Lung microvascular endothelial cell (primary cell): ENCODE measurements around the gene HTT. TPM values are rescaled to one million over a fixed set of nuclear protein-coding genes. Genes with fewer than 3 reads are reported as not detected.
A peak's percentile ranks its signal among the peaks of the same experiment; 100 is the strongest.

Source experiments
- DNase-seq, 2 donors: peaks; one replicate each; pipeline versions ENCODE4 v3.0.0 to v3.0.0-alpha.2; 2010; ENCODE audit warnings: low read depth in 2 of 2
- total RNA-seq: library from RNA; depleted of rRNA; stranded (reverse); fragments of >200 nt; gene quantifications from 2 replicates; pipeline ENCODE4 v1.2.1, GENCODE V29; 2014

Gene HTT
- total RNA-seq, 1 donor from 2014 or later = 34.3 TPM

GRCh38 chr4:3248178-3248480 is 173.6 kb downstream of the HTT start:
- no peak for DNase-seq

GRCh38 chr4:3248811-3249661 is 174.6 kb downstream of the HTT start, which contains the start of gene MSANTD1:
TSS of gene MSANTD1 (plus strand) at chr4:3249159. CDS start at chr4:3249223, 64 bp downstream.
- DNase-seq = peak; percentile 28 to 64

- no peak for DNase-seq
These were observed 175.4 kb downstream of the HTT start for GRCh38 chr4:3249711-3250437.

DNA sequence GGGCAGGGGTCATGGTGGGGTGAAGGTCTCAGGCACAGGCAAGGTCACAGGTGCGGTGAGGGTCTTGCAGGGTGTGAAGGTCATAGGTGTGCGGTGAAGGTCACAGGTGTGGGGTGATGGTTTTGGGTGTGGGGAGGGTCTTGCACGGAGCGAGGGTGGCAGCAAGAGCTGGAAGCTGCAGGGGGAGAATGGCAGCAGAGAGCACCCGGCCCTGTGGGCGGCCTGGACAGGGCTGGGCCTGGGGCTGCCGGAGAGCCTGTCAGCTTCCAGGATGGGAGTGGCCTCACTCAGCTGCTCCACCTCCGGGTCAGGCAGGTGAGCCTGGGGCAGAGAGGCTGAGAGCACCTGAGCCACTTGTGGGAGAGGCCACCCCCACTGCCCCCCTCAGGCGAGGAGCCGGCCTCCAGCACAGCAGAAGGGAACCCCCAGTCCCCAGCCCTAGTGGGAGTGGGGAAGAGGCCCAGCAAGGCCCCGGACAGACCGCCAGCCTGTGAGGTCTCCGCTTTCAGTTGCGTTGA is 176.0 kb downstream of the HTT start:
- no peak for DNase-seq

GRCh38 chr4:3250956-3251690 is 176.6 kb downstream of the HTT start:
- no peak for DNase-seq

DNA sequence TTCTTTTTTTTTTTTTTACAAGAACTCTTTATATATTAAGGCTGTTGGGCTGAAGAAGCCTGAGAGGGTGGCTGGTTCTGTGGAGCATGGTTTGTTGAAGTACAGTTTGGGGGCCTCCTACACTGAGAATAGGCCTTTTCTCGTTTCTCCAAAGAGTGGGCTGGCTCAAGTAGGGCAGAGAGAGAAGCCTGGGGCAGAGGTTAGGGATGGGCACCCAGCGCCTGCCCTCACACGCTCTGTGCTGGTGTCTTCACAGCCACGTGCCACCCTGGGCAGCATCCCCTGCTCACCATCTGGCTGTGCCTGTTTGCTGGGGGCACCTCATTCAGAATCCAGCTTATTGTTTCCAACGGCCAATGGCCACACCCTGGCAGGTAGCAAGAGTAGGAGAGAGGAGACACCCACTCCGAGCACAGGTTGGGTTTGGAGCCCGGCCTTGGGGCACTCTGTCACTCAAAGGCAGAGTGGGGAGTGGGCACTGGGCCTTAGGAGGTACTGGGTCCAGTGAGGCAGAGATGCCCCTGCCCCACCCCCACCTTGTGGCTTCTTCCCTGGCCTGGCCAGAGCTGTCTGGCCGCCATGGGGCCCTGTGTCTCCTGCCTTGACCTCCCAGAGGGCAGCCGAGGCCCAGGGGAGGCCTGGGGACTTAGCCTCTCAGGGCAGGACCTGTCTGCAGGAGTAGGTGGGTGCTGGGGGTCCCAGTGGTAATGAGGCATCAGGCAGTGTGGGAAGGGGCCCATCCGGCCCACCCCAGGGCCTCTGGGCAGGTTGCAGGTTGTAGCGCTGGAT is 177.4 kb downstream of the HTT start:
- no peak for DNase-seq

DNA sequence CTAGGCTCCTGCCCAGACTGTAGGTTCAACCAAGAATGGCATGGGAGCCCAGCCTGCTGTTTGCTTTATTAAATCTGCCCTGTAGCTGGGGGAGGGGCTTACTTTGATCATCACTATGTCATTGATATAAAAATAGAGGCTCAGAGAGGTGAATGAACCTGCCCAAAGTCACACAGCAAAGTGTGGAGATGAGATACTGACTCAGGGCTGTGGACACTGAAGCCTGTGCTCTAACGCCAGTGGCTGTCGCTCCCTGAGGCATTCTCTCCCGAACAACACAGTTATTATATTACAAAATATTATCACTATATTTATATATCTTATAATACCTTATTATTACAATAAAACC is 178.0 kb downstream of the HTT start:
- DNase-seq = no peak

DNA sequence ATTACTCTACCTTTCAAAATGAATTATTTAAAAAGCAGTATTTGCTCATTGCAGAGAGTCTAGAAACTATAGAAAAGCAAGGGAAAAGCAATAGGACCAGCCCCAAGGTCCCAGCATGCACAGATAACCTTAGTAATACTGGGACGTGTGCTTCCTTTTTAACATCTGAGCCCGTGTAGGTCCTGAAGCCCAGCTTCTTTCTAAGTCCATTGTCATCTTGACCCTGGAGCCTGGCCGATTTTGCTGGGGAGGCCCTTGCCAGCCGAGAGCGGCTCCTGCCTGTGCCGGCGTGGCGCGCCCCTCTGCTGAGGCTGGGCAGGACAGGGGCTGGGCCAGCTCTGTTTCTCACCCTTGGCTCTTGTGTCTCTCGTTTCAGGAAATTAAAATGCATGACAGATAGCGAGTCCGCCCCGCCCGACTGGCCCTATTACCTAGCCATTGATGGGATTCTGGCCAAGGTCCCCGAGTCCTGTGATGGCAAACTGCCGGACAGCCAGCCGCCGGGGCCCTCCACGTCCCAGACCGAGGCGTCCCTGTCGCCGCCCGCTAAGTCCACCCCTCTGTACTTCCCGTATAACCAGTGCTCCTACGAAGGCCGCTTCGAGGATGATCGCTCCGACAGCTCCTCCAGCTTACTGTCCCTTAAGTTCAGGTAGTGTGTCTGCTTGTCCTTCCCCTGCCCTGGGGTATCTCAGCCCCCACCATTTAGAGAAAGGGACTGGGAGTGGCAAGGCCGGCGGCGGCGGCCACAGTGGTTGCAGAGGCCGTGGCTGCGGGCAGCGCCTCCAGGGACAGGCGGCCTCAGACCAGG is 178.6 kb downstream of the HTT start:
- peak in 1 of 2 donors; percentile 39 for DNase-seq

- no peak for DNase-seq
These were observed 179.3 kb downstream of the HTT start for GRCh38 chr4:3253808-3254207.

- DNase-seq = no peak
These were observed 180.0 kb downstream of the HTT start for GRCh38 chr4:3254302-3255131.

DNA sequence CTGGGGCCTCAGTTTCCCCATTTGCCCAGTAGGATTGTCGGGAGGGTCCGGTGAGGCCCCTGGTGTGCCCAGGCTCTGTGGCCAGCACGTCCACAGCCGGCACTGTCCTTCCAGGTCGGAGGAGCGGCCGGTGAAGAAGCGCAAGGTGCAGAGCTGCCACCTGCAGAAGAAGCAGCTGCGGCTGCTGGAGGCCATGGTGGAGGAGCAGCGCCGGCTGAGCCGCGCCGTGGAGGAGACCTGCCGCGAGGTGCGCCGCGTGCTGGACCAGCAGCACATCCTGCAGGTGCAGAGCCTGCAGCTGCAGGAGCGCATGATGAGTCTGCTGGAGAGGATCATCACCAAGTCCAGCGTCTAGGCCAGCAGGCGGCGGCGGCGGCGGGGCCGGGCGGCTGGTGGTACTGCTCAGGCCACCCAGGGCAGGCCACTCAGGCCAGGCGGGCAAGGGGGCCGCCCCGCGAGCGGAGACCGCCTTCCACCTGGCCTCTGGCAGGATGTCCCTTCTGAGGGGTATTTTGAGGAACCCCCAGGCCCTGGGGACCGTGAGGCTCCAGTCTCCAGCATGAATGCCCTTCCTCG is 181.2 kb downstream of the HTT start:
- no peak for DNase-seq

- DNase-seq = no peak
These were observed 182.0 kb downstream of the HTT start for GRCh38 chr4:3256230-3257102.

DNA sequence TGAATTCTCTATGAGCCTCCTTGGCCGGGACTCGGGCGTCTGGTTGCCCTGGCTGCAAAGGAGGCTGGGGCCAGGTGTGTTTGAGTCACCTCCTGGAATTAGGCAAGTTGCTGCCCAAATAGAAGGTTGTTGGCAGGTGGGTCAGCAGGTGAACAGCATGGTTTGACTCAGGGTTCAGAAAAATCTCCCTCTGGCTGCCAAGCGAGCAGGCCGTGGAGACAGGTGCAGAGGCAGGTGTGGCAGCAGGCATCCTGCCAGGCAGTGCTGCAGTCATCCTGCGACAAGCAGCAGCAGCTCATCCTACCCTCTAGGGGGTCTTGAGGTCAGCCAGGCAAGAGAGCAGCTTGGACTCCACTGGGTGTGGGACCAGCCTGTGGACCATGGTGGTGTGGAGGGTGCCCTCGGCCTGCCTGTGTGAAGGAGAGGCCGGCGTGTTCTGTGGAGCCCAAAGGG is 182.6 kb downstream of the HTT start:
- no peak for DNase-seq

GRCh38 chr4:3257556-3258482 is 183.3 kb downstream of the HTT start:
- DNase-seq = peak in 1 of 2 donors; percentile 53

DNA sequence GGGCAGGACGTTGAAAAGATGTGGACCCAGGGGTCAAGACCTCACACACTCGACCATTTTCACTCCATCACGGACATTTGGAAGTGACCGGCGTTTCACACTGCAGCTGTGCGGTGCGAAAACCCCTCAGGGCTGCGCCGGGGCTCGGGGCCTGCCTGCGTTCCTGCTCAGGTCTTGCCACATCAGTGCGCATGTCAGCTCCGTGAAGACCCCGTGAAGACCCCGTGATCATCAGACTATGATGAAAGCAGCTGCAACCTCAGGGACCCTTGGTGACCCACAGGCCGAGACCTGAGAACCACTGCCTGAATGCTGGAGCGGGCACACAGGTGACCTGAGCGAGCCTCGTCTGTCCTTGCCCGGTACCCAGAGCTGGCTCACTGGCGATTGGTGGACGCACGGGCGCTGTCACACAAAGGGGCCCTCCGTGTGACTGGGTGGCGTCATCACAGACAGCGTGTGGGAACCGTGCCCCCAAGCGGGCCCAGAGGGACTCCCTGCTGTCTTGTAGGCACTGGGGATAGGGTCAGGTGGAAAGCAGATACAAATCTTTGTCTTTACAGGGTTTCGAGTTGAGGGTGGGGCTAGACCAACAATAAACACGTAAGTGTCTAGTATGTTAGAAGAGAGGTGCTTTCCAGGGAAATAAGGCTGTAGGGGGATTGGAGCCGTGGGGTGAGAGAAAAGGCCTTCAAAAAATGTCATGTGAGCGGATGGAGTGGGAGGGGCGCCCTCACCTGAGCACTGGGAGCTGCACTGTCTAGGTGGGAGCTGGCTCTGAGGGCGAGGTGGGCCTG is 187.1 kb downstream of the HTT start:
- DNase-seq = no peak
